Measurements from ENCODE around the gene FAM131A.

Gene FAM131A

GRCh38 chr3:184343200-184343876, 5.9 kb downstream of the FAM131A start:
- no peak for DNase-seq

GRCh38 chr3:184344579-184345316, 7.3 kb downstream of the FAM131A start:
- DNase-seq = no peak

DNA sequence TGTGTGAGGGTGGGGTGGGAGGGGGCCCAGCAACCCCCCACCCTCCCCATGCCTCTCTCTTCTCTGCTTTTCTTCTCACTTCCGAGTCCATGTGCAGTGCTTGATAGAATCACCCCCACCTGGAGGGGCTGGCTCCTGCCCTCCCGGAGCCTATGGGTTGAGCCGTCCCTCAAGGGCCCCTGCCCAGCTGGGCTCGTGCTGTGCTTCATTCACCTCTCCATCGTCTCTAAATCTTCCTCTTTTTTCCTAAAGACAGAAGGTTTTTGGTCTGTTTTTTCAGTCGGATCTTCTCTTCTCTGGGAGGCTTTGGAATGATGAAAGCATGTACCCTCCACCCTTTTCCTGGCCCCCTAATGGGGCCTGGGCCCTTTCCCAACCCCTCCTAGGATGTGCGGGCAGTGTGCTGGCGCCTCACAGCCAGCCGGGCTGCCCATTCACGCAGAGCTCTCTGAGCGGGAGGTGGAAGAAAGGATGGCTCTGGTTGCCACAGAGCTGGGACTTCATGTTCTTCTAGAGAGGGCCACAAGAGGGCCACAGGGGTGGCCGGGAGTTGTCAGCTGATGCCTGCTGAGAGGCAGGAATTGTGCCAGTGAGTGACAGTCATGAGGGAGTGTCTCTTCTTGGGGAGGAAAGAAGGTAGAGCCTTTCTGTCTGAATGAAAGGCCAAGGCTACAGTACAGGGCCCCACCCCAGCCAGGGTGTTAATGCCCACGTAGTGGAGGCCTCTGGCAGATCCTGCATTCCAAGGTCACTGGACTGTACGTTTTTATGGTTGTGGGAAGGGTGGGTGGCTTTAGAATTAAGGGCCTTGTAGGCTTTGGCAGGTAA, 8.1 kb downstream of the FAM131A start:
- peak; percentile 94 for DNase-seq

DNA sequence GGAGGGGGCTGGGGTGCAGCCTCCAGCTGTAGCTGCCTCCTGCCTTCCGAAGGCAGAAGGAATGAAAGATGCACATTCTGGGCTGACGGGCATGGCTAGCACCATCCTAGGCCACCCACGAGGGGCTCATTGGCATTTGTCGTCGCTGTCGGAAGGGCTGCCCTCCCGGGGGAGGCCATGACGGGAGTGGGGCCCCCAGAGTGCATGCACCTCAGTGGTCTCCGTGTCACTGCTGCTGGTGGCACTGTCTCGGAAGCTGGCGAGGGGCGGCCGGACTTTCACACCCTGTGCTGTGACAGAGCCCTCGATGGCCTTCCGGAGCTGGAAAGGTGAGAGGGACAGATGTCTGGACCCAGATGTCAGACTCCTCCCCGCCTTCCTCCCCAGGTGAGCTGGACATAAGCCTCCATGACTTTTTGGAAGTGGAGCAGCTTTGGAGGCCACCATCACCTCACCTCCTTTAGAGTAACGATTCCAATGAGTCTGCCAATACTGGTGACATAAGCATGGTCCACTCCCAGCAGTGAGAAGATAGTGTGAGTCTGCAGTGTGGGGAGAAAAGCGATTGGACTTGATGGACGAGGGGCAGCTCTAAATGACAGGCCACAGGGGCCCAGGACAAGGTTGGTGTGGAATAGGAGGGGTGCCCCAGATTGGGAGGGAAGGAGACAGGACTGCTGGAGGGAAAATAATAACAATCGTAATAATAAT, 9.2 kb downstream of the FAM131A start:
- no peak for DNase-seq

GRCh38 chr3:184347321-184348056, 10.1 kb downstream of the FAM131A start:
- peak; percentile 83 for DNase-seq

DNA sequence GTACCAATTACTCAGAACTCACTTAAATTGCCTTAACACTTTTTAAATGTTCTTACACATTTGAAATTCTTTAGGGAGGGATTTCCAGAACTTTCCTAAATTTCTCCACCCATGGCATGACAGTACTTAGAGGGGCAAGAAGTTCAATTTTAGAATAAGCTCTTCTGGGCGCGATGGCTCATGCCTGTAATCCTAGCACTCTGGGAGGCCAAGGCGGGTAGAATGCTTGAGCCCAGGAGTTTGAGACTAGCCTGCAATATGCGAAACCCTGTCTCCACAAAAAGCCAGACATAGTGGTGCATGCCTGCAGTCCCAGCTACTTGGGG, 10.6 kb downstream of the FAM131A start:
- peak; percentile 28 for DNase-seq

DNA sequence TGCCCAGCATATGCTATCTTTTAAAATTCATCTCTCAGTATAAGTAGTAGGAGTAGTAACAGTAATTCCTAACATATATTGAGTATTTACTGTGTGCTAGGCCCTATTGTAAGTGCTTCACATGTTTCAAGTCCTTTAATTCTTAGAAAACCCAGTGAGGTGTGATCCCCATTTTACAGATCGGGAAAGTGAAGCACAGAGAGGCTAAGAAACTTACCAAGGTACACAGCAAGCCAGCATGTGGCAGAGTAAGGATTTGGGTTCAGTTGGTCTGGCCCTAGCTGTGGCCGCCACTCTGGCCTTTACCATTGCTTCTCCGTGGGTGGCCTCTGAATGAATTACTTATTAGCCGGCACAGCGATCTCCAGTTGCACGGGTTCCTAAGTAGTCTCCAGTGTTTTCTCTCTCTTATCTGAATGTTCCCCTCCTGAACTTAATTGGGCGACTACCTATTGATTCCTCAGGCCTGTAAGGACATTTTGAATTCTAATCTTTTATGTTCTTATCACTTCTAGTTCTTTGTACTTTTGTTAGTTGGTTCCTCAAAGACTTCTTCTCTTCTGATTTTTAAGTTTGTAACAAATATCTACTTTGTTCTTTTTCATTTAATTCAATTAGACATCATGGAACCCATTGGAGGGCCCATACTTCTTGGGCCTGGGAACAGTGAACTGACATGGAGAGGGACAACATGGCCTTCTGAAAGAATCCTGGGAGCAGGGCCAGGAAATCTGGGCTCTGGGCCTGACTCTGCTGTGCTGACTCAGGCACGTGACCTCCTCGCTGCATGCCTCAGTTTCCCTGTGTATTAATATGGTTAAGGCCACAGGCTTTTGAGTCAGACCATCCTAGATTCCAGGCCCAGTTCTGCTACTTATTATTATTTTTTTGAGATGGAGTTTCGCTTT, 12.4 kb downstream of the FAM131A start:
- DNase-seq = no peak

GRCh38 chr3:184350618-184351017, 13.2 kb downstream of the FAM131A start:
- DNase-seq = no peak

DNA sequence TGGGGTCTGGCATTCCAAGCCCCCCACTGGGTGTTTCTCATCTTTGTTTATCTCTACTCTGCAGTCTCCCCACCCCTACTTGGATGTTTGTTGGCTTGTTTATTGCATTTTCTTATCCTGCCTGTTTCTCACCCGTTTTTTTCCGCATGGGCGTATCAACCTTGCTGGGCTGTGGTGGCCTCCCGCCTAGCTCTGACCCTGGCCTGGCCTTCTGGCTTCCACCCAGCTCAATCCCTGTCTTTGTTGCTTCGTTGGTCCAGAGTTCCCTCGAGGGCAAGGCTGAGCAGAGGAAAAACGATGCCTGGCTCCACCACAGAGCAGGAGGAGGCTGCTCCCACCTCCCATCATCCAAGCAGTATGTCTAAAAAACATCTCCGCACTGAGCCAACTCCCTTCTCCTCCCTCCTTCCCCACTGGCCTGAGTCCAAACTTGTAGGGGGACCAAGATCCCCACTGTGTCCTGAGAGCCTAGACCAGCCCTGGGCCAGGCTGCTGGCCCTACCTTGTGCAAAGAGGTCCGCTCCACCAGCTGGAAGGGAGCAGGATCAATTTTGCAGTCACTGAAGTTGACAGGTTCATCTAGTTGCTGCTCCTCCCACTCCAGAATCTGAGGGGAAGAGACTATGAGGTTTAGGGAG, 14.2 kb downstream of the FAM131A start:
- DNase-seq = no peak

- DNase-seq = no peak
These were observed 14.9 kb downstream of the FAM131A start for GRCh38 chr3:184352149-184352785.

- no peak for DNase-seq
These were observed 15.6 kb downstream of the FAM131A start for GRCh38 chr3:184352897-184353545.

DNA sequence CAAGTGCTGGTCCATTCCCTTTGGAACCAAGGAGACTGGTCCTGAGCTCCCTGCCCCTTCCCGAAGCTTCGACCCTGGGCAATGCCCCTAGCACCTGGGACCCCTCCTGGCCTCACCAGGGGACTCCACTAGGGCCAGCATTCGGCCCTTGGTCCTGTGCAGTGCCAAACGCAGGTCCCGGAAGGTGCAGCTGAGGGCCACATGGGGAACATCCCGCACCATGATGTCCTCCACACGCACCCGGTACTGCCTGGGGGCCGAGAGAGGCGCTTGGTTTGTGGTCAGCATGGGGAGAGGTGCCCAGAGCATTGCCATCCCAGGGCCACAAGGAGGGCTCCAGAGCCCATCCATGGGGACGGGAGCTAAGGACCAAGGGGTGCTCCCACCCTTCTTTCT, 16.1 kb downstream of the FAM131A start:
- no peak for DNase-seq

- peak; percentile 72 for DNase-seq
These were observed 16.8 kb downstream of the FAM131A start for GRCh38 chr3:184354121-184354728.

- no peak for DNase-seq
These were observed 17.4 kb downstream of the FAM131A start for GRCh38 chr3:184354754-184355153.

DNA sequence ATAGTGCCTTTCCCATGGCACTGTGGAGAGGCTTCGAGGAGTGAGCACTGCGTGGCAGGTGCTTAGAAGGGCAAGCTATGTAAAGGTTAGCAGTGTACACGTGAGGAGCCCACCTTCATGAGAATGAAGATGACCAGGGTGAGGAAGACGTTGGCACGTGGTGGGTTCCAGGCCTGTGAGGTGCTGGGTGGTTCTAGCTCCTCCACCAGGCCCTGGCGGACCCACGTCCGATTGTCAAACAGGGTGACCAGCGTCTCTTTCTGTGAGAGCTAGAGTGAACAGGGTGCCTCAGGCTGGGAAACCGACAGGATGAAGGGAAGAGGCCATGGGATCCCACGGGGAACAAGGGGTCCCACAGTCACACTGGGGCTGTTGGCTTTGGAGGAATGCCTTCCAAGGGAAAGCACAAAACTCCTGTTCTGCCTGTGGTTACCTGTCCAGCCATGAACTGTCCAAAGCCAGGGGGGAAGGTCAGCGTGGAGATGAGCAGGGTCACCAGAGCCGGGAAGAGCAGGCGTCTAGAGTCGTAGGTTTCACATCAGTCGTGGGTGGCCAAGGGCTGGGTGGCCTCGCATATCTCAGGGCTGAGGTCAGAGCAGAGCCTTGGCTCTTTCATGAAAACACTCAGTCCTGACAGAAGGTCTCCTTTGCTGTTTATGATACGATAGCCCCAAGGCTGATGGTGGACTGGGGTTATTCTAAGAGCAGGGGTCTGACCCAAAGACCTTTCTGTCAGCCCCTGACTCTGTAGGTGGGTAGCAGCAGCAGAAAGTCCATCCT, 18.1 kb downstream of the FAM131A start:
- no peak for DNase-seq

GRCh38 chr3:184357248-184358123, 20.1 kb downstream of the FAM131A start:
- no peak for DNase-seq

DNA sequence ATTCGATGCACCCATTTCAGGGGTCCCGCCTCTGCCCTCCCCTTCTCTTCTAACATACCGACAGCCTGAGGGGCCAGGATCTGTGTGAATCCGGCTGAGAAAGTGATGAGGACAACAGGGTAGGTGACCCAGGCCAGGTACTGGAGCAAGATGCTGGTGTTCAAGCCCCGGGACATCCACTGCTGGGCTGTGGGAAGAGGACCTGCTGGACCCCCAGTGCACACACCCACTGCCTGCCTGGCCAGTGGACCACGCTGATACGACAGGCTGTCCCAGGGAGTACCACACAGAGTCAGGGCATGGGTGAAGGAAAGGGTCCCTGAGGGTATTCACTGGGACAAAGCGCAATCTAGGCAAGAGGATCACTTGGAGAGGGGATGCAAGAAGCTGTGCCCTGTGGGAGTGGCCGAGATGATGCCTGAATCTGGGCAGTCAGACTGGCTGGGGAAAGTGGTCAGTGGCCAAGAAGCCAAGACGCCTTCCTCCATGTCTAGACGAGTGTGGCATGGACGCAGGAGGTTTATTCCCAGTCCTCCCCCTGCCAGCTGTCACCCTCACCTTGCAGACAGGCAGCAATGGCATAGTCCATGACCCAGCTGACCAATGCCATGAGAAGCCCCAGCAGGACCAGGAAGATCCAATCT, 20.8 kb downstream of the FAM131A start:
- no peak for DNase-seq

Measured in hematopoietic multipotent progenitor cell treated with erythropoietin and hydrocortisone succinate and interleukin-3 and kit ligand, for 4 days (in vitro differentiated cells).